ENCODE data around the gene CDYL.
A peak's percentile ranks its signal among the peaks of the same experiment; 100 is the strongest.
"Not testable (repeated sequence)": the region's sequence is repeated elsewhere in the genome, so short reads cannot be mapped to it uniquely, and the experiment has no call there.

CDYL gene

DNA sequence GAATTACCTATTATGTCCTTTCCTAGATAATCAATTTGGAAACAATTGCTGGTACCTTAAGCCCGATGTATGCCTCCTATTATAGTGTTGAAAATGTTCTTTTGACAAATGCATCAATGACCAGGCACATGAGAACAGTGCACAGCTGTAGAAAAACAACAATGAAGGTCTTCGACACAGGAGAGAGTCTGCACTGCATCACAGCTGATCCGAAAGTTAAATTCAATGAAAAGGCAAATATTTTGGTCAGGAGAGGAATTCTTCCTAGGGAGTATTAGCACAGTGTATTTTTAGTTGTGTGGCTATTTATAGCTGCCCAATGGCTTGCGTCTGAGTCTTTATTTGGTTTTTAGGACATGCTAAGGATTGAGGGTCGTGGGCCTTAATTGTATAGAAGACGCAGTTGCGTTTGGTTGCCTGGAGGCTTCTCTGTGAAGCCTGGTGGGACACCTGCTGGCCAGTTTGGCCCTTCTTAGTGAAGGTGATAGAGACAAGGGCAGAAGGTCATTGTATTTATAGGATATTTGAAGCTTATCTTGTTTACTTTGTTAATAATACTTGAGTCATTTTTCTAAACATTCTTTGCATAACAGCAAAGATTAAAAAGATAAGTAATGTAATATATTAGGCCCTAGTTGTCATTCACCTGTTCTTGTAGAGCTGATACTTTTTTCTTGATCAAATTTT is 72.3 kb downstream of the CDYL start:
- no peaks in the 10 kb centered on the region for H3K9me2 ChIP-seq (replicated peaks; ENCODE audit: control insufficient read depth, low read length)
- H3K79me2 ChIP-seq (ENCODE audit: control insufficient read depth, low read length) = peaks cover 84% of the 10 kb centered on the region
- no peaks in the 10 kb centered on the region for H3K36me3 ChIP-seq (ENCODE audit: control insufficient read depth, low read length)
- no peaks in the 10 kb centered on the region for H3K27me3 ChIP-seq (ENCODE audit: control insufficient read depth, low read length)
- no peak overlapping the region for H3K4me2 ChIP-seq (ENCODE audit: low read length)
- peaks cover 7% of the 10 kb centered on the region; the same call in 1 of the 2 replicates for H4K20me1 ChIP-seq (ENCODE audit: control insufficient read depth, insufficient read depth, low read depth, low read length)
- H3K4me3 ChIP-seq (ENCODE audit: low read length) = no peak overlapping the region
- H3K9me3 ChIP-seq (ENCODE audit: control insufficient read depth, insufficient read depth, low read length) = 0 out of 2 replicates have a peak, but pooled peaks cover 4% of the 10 kb centered on the region
- no peaks in the 10 kb centered on the region for H3K4me1 ChIP-seq (ENCODE audit: control insufficient read depth, low read length)
- no peaks in the 10 kb centered on the region for H3F3A ChIP-seq (ENCODE audit: control insufficient read depth, insufficient read depth)
- TF ChIP-seq, protein P1, sequence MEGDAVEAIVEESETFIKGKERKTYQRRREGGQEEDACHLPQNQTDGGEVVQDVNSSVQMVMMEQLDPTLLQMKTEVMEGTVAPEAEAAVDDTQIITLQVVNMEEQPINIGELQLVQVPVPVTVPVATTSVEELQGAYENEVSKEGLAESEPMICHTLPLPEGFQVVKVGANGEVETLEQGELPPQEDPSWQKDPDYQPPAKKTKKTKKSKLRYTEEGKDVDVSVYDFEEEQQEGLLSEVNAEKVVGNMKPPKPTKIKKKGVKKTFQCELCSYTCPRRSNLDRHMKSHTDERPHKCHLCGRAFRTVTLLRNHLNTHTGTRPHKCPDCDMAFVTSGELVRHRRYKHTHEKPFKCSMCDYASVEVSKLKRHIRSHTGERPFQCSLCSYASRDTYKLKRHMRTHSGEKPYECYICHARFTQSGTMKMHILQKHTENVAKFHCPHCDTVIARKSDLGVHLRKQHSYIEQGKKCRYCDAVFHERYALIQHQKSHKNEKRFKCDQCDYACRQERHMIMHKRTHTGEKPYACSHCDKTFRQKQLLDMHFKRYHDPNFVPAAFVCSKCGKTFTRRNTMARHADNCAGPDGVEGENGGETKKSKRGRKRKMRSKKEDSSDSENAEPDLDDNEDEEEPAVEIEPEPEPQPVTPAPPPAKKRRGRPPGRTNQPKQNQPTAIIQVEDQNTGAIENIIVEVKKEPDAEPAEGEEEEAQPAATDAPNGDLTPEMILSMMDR (IDR thresholded peaks at IDR 0.05; ENCODE audit: low read depth, low read length, poor library complexity, severe bottlenecking) = peak; percentile 38
- TF ChIP-seq EZH2phosphoT487 (IDR thresholded peaks at IDR 0.05; ENCODE audit: borderline replicate concordance, low read length) = no peak
- no peak overlapping the region for H3K27ac ChIP-seq (ENCODE audit: low read depth, low read length)

DNA sequence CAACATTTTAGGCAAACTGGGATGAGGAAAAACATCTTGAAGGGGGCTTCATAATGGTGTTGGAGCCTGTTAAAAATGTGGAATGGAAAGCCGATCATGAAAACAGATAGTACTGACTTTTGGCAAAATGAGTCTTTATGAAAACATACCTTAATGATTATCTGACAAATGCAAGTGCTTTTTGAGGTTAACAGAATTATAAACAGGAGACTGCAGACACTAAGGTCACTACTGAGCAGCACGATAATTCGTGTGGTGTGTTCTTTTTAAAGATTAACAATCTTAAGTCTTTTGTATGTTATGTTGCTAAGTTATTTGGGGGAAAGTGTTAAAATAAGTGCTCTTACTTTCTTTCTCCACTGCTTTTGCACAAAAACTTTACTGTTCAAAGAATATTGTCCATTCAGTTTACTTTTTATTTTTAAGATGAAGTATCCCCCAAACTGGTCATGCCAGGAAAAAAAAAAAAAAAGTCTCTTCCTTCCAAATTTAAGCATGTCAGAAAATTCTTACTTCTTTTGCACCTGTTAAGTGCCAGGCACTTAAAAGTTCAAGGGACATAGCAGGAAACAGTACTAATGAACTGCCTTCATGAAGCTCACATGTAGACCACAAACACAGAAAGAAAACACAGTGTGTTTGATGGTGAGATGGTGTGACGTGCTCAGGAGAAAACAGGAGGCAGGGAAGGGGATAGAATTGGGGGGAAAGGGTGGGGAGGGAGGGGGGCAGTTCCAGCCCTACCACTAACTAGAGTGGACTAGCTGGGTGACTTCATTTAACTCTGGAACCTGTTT is 73.2 kb downstream of the CDYL start:
- peaks cover 7% of the 10 kb centered on the region; the same call in 1 of the 2 replicates for H4K20me1 ChIP-seq (ENCODE audit: control insufficient read depth, insufficient read depth, low read depth, low read length)
- H3K4me1 ChIP-seq (ENCODE audit: control insufficient read depth, low read length) = no peaks in the 10 kb centered on the region
- H3K27ac ChIP-seq (ENCODE audit: low read depth, low read length) = no peak overlapping the region
- no peak overlapping the region for H3K4me3 ChIP-seq (ENCODE audit: low read length)
- H3K27me3 ChIP-seq (ENCODE audit: control insufficient read depth, low read length) = no peaks in the 10 kb centered on the region
- no peaks in the 10 kb centered on the region for H3F3A ChIP-seq (ENCODE audit: control insufficient read depth, insufficient read depth)
- H3K79me2 ChIP-seq (ENCODE audit: control insufficient read depth, low read length) = peaks cover 84% of the 10 kb centered on the region
- no peaks in the 10 kb centered on the region for H3K9me3 ChIP-seq (ENCODE audit: control insufficient read depth, insufficient read depth, low read length)
- H3K9me2 ChIP-seq (replicated peaks; ENCODE audit: control insufficient read depth, low read length) = no peaks in the 10 kb centered on the region
- H3K36me3 ChIP-seq (ENCODE audit: control insufficient read depth, low read length) = no peaks in the 10 kb centered on the region
- no peak for TF ChIP-seq EZH2phosphoT487 (IDR thresholded peaks at IDR 0.05; ENCODE audit: borderline replicate concordance, low read length)
- TF ChIP-seq, protein P1 (IDR thresholded peaks at IDR 0.05; ENCODE audit: low read depth, low read length, poor library complexity, severe bottlenecking) = no peak
- no peak overlapping the region for H3K4me2 ChIP-seq (ENCODE audit: low read length)

DNA sequence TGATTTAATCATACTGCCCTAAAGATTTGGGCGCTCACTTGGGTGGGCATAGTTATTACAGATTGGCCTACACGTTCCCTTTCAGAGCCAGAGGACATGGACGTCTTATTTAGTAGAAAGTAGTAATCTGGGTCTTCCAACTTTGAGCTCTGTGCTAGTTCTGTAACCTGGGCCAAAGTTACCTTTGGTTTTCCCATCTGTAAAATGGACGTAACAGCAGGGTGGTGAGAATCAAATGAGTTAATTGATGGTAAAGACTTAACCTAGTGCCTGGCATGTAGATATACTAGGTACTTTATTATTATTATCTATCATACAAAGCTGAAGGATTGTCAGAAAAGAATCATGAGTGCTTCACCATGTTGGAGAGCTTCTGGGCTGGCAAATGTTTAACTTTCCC is 74.8 kb downstream of the CDYL start:
- no peak for TF ChIP-seq EZH2phosphoT487 (IDR thresholded peaks at IDR 0.05; ENCODE audit: borderline replicate concordance, low read length)
- TF ChIP-seq, protein P1 (IDR thresholded peaks at IDR 0.05; ENCODE audit: low read depth, low read length, poor library complexity, severe bottlenecking) = no peak
- no peak overlapping the region for H3K4me2 ChIP-seq (ENCODE audit: low read length)
- no peaks in the 10 kb centered on the region for H3K9me2 ChIP-seq (replicated peaks; ENCODE audit: control insufficient read depth, low read length)
- no peaks in the 10 kb centered on the region for H3K4me1 ChIP-seq (ENCODE audit: control insufficient read depth, low read length)
- H3F3A ChIP-seq (ENCODE audit: control insufficient read depth, insufficient read depth) = no peaks in the 10 kb centered on the region
- H3K27ac ChIP-seq (ENCODE audit: low read depth, low read length) = no peak overlapping the region
- no peak overlapping the region for H3K4me3 ChIP-seq (ENCODE audit: low read length)
- H3K27me3 ChIP-seq (ENCODE audit: control insufficient read depth, low read length) = no peaks in the 10 kb centered on the region
- no peaks in the 10 kb centered on the region for H3K36me3 ChIP-seq (ENCODE audit: control insufficient read depth, low read length)
- H4K20me1 ChIP-seq (ENCODE audit: control insufficient read depth, insufficient read depth, low read depth, low read length) = 0 out of 2 replicates have a peak, but pooled peaks cover 2% of the 10 kb centered on the region
- H3K9me3 ChIP-seq (ENCODE audit: control insufficient read depth, insufficient read depth, low read length) = no peaks in the 10 kb centered on the region
- H3K79me2 ChIP-seq (ENCODE audit: control insufficient read depth, low read length) = peaks cover 75% of the 10 kb centered on the region

DNA sequence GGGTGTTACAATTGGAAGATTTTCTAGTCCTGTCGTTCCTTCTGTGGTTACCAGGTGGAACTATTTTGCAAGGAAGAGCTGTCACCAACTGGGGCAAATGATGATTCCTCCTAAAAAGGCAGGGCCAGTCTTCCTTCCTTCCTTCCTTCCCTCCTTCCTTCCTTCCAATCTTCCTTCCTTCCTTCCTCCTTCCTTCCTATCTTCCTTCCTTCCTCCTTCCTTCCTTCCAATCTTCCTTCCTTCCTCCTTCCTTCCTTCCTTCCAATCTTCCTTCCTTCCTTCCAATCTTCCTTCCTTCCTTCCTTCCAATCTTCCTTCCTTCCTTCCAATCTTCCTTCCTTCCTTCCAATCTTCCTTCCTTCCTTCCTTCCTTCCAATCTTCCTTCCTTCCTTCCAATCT is 76.0 kb downstream of the CDYL start:
- H3K79me2 ChIP-seq (ENCODE audit: control insufficient read depth, low read length) = peaks cover 68% of the 10 kb centered on the region
- H3K27me3 ChIP-seq (ENCODE audit: control insufficient read depth, low read length); H3K9me3 ChIP-seq (ENCODE audit: control insufficient read depth, insufficient read depth, low read length); H3K4me1 ChIP-seq (ENCODE audit: control insufficient read depth, low read length); H4K20me1 ChIP-seq (ENCODE audit: control insufficient read depth, insufficient read depth, low read depth, low read length); H3K4me3 ChIP-seq (ENCODE audit: low read length); H3K9me2 ChIP-seq (replicated peaks; ENCODE audit: control insufficient read depth, low read length); H3K27ac ChIP-seq (ENCODE audit: low read depth, low read length); H3K36me3 ChIP-seq (ENCODE audit: control insufficient read depth, low read length); H3K4me2 ChIP-seq (ENCODE audit: low read length); H3F3A ChIP-seq (ENCODE audit: control insufficient read depth, insufficient read depth): not testable (repeated sequence)

All from DOHH2 (cell line).